HG02588 (cell line): Measurements from ENCODE around the gene ZNF263.

Source experiments
- ATAC-seq: cut with Tn5 transposase; IDR thresholded peaks from one replicate; pipeline ENCODE4 v1.9.1; 2021; ENCODE audit warnings: mild to moderate bottlenecking, moderate library complexity; ENCODE audit not compliant: unreplicated experiment

ZNF263 gene

GRCh38 chr16:3317315-3317999 lies 34.2 kb downstream of the ZNF263 start:
- ATAC-seq = no peak

- ATAC-seq = no peak
Measured at GRCh38 chr16:3321816-3322215, 38.5 kb downstream of the ZNF263 start.

- no peak for ATAC-seq
Measured at GRCh38 chr16:3327514-3327913, 44.2 kb downstream of the ZNF263 start.

GRCh38 chr16:3328104-3328503 lies 44.8 kb downstream of the ZNF263 start:
- ATAC-seq = no peak

- no peak for ATAC-seq
Measured at GRCh38 chr16:3328643-3329042, 45.4 kb downstream of the ZNF263 start.
